ENCODE results near the gene TCF7L2. TPM values are rescaled to one million over a fixed set of nuclear protein-coding genes. Genes with fewer than 3 reads are reported as not detected.
A peak's percentile ranks its signal among the peaks of the same experiment; 100 is the strongest.

The TCF7L2 gene
- total and polyA plus RNA-seq, 12 donors, result 8.7 to 24.7 (median 14.8) TPM

DNA sequence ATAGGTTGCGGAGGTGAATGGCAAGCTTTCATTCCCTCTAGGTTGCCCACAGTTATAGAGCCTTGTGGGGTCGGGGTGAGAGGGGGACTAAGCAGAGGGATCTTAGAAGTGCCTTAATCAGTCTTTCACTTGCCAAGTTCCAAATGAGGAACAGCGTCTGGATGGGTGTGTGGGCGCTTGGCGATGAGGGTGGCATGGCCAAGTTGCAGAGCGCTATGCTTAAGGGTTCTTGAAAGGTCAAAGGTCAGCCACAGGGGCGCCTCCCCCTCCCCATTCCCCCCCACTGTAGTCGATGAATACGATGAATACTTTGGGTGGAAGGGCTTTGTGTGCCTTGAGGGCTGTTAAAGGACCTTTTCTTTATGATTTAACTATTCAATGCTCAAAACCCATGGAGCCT, 185.0 kb downstream of the TCF7L2 start:
- intact Hi-C loops (cut with DNase I), result loop anchor here in 1 of 2 donors (10.0 kb wide), 2 partner anchors 240 to 420 kb away; no protein-coding TSS in a partner anchor
- WGBS, 4 donors, result 78 to 93% (median 83%) methylated on average over 7 to 9 of the region's 9 CpGs
- H3K27ac ChIP-seq, result no peak overlapping the region
- peaks cover 0 to 9% of the 10 kb centered on the region in 2 donors for H3K4me1 ChIP-seq (replicated peaks in 1 of 2)
- DNase-seq, result no peak
- no peaks in the 10 kb centered on the region for H3K36me3 ChIP-seq (replicated peaks in 1 of 2)
- no peaks in the 10 kb centered on the region for H3K9me3 ChIP-seq (replicated peaks in 1 of 3)
- TF ChIP-seq, protein P1, sequence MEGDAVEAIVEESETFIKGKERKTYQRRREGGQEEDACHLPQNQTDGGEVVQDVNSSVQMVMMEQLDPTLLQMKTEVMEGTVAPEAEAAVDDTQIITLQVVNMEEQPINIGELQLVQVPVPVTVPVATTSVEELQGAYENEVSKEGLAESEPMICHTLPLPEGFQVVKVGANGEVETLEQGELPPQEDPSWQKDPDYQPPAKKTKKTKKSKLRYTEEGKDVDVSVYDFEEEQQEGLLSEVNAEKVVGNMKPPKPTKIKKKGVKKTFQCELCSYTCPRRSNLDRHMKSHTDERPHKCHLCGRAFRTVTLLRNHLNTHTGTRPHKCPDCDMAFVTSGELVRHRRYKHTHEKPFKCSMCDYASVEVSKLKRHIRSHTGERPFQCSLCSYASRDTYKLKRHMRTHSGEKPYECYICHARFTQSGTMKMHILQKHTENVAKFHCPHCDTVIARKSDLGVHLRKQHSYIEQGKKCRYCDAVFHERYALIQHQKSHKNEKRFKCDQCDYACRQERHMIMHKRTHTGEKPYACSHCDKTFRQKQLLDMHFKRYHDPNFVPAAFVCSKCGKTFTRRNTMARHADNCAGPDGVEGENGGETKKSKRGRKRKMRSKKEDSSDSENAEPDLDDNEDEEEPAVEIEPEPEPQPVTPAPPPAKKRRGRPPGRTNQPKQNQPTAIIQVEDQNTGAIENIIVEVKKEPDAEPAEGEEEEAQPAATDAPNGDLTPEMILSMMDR (IDR thresholded peaks at IDR 0.05), result no peak
- TF ChIP-seq POLR2A (IDR thresholded peaks at IDR 0.05), result no peak
- no peaks in the 10 kb centered on the region for H3K27me3 ChIP-seq
- H3K4me3 ChIP-seq, result no peak overlapping the region

DNA sequence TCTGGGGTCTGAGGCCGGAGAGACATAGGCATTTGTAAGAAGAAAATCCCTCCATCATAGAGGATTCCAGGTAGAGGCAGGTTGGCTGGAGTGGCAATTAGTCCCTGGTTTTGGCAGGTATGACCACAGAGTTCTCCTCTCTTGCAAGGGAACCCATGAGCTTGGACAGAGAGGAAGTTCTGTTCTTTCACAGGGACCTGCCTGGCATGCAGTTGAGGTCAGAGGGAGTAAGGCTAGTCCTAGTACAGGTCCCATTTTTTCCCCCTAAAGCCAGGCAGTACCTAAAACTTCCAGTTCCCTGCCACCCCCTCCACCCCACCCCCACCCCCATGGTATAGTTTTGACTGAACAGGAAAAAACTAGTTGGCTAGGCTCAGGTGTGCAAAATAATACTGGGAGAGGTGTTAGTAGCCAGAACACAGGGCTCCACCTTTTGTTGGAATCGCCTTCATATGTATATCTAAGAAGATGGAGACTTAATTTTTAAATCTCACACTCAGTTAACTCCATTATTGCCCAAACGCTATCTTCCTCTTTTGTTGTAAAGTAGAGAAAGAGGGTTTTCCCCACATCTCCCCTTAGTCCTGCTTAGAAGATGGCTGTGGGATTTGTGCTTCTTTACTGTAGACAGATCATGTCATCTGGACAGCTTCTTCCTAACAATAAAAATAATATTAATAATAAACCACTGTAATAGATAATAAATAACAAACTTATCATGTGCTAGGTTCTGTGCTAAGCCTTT, 188.1 kb downstream of the TCF7L2 start:
- Histone ChIP-seq H3K4me3 (no peak overlapping the region), H3K27ac (no peak overlapping the region), H3K9me3 (replicated peaks in 1 of 3) (no peaks in the 10 kb centered on the region), H3K4me1 (replicated peaks in 1 of 2) (peaks cover 0 to 9% of the 10 kb centered on the region in 2 donors), H3K27me3 (no peaks in the 10 kb centered on the region), H3K36me3 (replicated peaks in 1 of 2) (no peaks in the 10 kb centered on the region)
- 93 to 96% (median 93%) methylated on average over 3 of the region's 3 CpGs for WGBS, 4 donors
- no peak for DNase-seq
- intact Hi-C loops (cut with DNase I), result loop anchor here in 1 of 2 donors (10.0 kb wide), 2 partner anchors 237 to 423 kb away; no protein-coding TSS in a partner anchor
- no peak for TF ChIP-seq POLR2A (IDR thresholded peaks at IDR 0.05)
- TF ChIP-seq, protein P1 (IDR thresholded peaks at IDR 0.05), result no peak

DNA sequence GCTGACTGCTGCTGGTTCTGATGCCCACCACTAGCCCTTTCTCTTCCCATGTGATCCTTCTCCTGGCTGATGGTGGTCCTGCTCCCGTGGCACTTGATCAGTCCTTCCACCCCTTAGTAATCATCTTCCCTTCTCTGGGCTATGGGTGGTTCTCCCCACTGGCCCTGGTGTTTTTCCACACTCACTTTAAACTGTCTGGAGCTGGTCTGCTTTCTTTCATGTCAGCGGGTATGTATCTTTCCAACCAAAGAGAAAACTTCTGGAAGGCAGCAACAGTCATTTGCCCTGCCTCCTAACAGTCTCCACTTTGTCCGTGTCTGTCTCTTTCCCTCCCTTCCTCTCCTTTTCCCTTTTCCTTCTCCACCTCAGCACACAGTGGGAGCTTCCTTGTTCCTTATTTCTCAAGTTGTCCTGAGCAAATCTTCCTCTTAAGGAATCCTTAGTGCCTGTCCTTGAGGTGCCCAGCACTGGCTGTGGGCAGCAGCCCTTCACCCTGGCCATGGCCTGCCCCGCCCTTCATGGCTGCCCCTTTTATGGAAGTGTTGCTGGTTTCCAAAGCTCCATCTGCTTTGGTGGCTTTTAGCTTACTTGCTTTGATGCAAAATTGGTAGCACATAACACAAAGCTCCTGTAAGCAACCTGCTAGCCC, 189.0 kb downstream of the TCF7L2 start:
- H3K4me1 ChIP-seq (replicated peaks in 1 of 2), result peaks cover 0 to 9% of the 10 kb centered on the region in 2 donors

DNA sequence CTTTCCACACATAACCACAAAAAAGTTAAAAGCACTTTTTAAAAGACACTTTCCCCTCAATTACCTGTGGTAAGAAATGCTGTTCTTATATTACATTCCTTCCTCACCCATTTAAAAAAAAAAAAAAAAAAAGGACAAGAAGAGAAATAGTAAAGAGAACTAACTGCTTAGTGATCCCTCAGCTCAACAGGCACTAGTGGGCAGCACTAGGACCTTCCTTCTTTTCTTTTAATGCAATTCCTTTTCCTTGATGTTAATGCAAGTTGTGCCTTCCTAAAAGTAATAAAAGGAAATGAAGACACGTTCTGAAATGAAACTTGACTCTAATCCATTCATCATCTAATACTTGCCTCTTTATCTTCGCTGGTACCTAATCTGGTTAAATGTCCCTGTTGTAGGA, 189.7 kb downstream of the TCF7L2 start:
- intact Hi-C loops (cut with DNase I), result loop anchor here in 1 of 2 donors (10.0 kb wide), 2 partner anchors 235 to 425 kb away; no protein-coding TSS in a partner anchor
- Histone ChIP-seq H3K4me3 (no peak overlapping the region), H3K27me3 (no peaks in the 10 kb centered on the region), H3K9me3 (replicated peaks in 1 of 3) (no peaks in the 10 kb centered on the region), H3K4me1 (replicated peaks in 1 of 2) (peaks cover 0 to 9% of the 10 kb centered on the region in 2 donors), H3K27ac (no peak overlapping the region), H3K36me3 (replicated peaks in 1 of 2) (no peaks in the 10 kb centered on the region)
- 51 to 64% (median 60%) methylated on average over 2 of the region's 2 CpGs for WGBS, 4 donors
- TF ChIP-seq, protein P1 (IDR thresholded peaks at IDR 0.05), result peak in 2 of 6 experiments; percentile 10 to 16
- TF ChIP-seq POLR2A (IDR thresholded peaks at IDR 0.05), result no peak
- DNase-seq, result no peak

More for the DNA sequence above, 189.0 kb downstream of the TCF7L2 start:
- intact Hi-C loops (cut with DNase I), result loop anchor here in 1 of 2 donors (10.0 kb wide), 2 partner anchors 236 to 424 kb away; no protein-coding TSS in a partner anchor
- Histone ChIP-seq H3K36me3 (replicated peaks in 1 of 2) (no peaks in the 10 kb centered on the region), H3K4me3 (no peak overlapping the region), H3K9me3 (replicated peaks in 1 of 3) (no peaks in the 10 kb centered on the region), H3K27ac (no peak overlapping the region), H3K27me3 (no peaks in the 10 kb centered on the region)
- TF ChIP-seq, protein P1 (IDR thresholded peaks at IDR 0.05), result no peak
- no peak for TF ChIP-seq POLR2A (IDR thresholded peaks at IDR 0.05)
- no peak for DNase-seq
- 86 to 93% (median 89%) methylated on average over 4 of the region's 4 CpGs for WGBS, 4 donors

Measured in adrenal gland (tissue), 12 donors.